PFSK-1 (cell line): ENCODE data around the gene PANK4.

Experiments
- FOXP2 ChIP-seq: optimal IDR thresholded peaks from 2 replicates; pipeline ENCODE3; 2011; ENCODE audit warnings: borderline replicate concordance, control low read depth, inconsistent platforms; ENCODE audit not compliant: insufficient read depth; ENCODE audit errors: extremely low read length, extremely low read depth
- POLR2AphosphoS5 ChIP-seq: IDR thresholded peaks from 2 replicates; pipeline ENCODE4 v1.6.1; 2012; ENCODE audit warnings: low read depth, mild to moderate bottlenecking, control low read depth, low read length, moderate library complexity
- REST ChIP-seq, 2 experiments: IDR thresholded peaks; 2 replicates each; pipeline versions ENCODE4 v1.6.1 to v1.8.0; 2011 to 2012; ENCODE audit warnings: low read depth in 2 of 2, low read length in 2 of 2, control low read depth in 1 of 2, inconsistent platforms in 1 of 2, mild to moderate bottlenecking in 1 of 2, moderate library complexity in 1 of 2; ENCODE audit not compliant: insufficient read depth in 1 of 2
- SIN3A ChIP-seq: IDR thresholded peaks from 2 replicates; pipeline ENCODE4 v1.6.1; 2012; ENCODE audit warnings: mild to moderate bottlenecking, low read length, moderate library complexity, borderline replicate concordance; ENCODE audit not compliant: insufficient read depth
- TAF1 ChIP-seq: IDR thresholded peaks from 2 replicates; pipeline ENCODE4 v1.6.1; 2012; ENCODE audit warnings: low read length, control low read depth, borderline replicate concordance; ENCODE audit not compliant: insufficient read depth

Gene PANK4

GRCh38 chr1:2518528-2518927 is 7.9 kb downstream of the PANK4 start:
- no peak for TF ChIP-seq POLR2AphosphoS5

- TF ChIP-seq SIN3A (no peak), POLR2AphosphoS5 (no peak), REST (IDR thresholded peaks at IDR 0.05; ENCODE audit: insufficient read depth in 1 of 2, low read depth in 2 of 2, low read length in 2 of 2) (no peak), TAF1 (no peak), FOXP2 (no peak)
Observed at GRCh38 chr1:2517966-2518365, 8.4 kb downstream of the PANK4 start.

- no peak for TF ChIP-seq TAF1
- no peak for TF ChIP-seq POLR2AphosphoS5
- TF ChIP-seq FOXP2 = no peak
- no peak for TF ChIP-seq SIN3A
- no peak for TF ChIP-seq REST (IDR thresholded peaks at IDR 0.05; ENCODE audit: insufficient read depth in 1 of 2, low read depth in 2 of 2, low read length in 2 of 2)
Observed at GRCh38 chr1:2516946-2517345, 9.4 kb downstream of the PANK4 start.

- TF ChIP-seq TAF1 = no peak
- TF ChIP-seq REST (IDR thresholded peaks at IDR 0.05; ENCODE audit: insufficient read depth in 1 of 2, low read depth in 2 of 2, low read length in 2 of 2) = no peak
Observed at GRCh38 chr1:2516124-2516523, 10.3 kb downstream of the PANK4 start.

GRCh38 chr1:2515763-2516080 is 10.7 kb downstream of the PANK4 start:
- TF ChIP-seq FOXP2 (no peak), REST (IDR thresholded peaks at IDR 0.05; ENCODE audit: insufficient read depth in 1 of 2, low read depth in 2 of 2, low read length in 2 of 2) (no peak), POLR2AphosphoS5 (no peak), SIN3A (no peak), TAF1 (no peak)
